Measurements from ENCODE around the gene GABRG3. TPM values are rescaled to one million over a fixed set of nuclear protein-coding genes. Genes with fewer than 3 reads are reported as not detected.

GABRG3 gene
- total and polyA plus RNA-seq, 2 experiments from 2014 or later, result 0.10 to 1.4 TPM

GRCh38 chr15:26934848-26935247 lies 36.1 kb upstream of the GABRG3 start:
- Histone ChIP-seq H3K4me2 (no peak overlapping the region), H3K79me2 (replicated peaks; ENCODE audit: insufficient read depth) (no peaks in the 10 kb centered on the region), H3K27ac (ENCODE audit: low read depth) (no peak overlapping the region), H3K4me3 (no peak overlapping the region), H3F3A (replicated peaks; ENCODE audit: low read depth) (no peaks in the 10 kb centered on the region), H3K27me3 (ENCODE audit: insufficient read depth) (no peaks in the 10 kb centered on the region), H3K4me1 (ENCODE audit: insufficient read depth) (no peaks in the 10 kb centered on the region), H4K20me1 (replicated peaks; ENCODE audit: insufficient read depth) (no peaks in the 10 kb centered on the region), H3K9me2 (ENCODE audit: insufficient read depth) (peaks cover 6% of the 10 kb centered on the region), H2AFZ (no peak overlapping the region), H3K36me3 (ENCODE audit: insufficient read depth) (no peaks in the 10 kb centered on the region)
- Mint-ChIP-seq H3K27me3 (ENCODE audit: insufficient read depth, low read depth, poor library complexity) (peaks cover 3% of the 10 kb centered on the region), H3K27ac (no peak overlapping the region), H3K4me1 (peaks cover under 1% of the 10 kb centered on the region; the same call in 1 of the 3 replicates), H3K4me3 (no peak overlapping the region), H3K9me3 (no peaks in the 10 kb centered on the region), H3K36me3 (ENCODE audit: low read depth) (peaks cover 2% of the 10 kb centered on the region; the same call in 2 of the 3 replicates)
- TF ChIP-seq REST (IDR thresholded peaks at IDR 0.05; ENCODE audit: unreplicated experiment) (no peak), ZNF331 (CRISPR knock-in tag; IDR thresholded peaks at IDR 0.05; ENCODE audit: low read depth) (no peak), ZNF462 (CRISPR knock-in tag; IDR thresholded peaks at IDR 0.05) (no peak)
- no peak for ATAC-seq
- no peak for DNase-seq (ENCODE audit: low spot score)

Measured in GM23338 (cell line).